CD4-positive, CD25-positive, alpha-beta regulatory T cell (primary cell): ENCODE measurements around the gene SLC66A2. TPM values are rescaled to one million over a fixed set of nuclear protein-coding genes. Genes with fewer than 3 reads are reported as not detected.

ENCODE experiments used
- ATAC-seq, 2 donors: fragments of 150-1000 bp; cut with Tn5 transposase; one replicate each; pipeline ENCODE4 v1.10.0; 2021; ENCODE audit warnings: low read depth in 2 of 2, moderate number of reproducible peaks in 2 of 2, moderate library complexity in 1 of 2
- DNase-seq, 3 donors: peaks; one replicate each; pipeline versions ENCODE4 v3.0.0 to v3.0.0-alpha.2; 2012 to 2022; ENCODE audit warnings: mixed read lengths in 1 of 3
- H3K27ac ChIP-seq: one replicate; pipeline ENCODE4 v1.7.0; 2013; ENCODE audit warnings: mild to moderate bottlenecking, low read length; ENCODE audit not compliant: insufficient read depth, poor library complexity, severe bottlenecking
- H3K27me3 ChIP-seq: one replicate; pipeline ENCODE4 v1.7.0; 2013; ENCODE audit warnings: low read length; ENCODE audit not compliant: control insufficient read depth, insufficient read depth
- H3K36me3 ChIP-seq: one replicate; pipeline ENCODE4 v1.7.0; 2013; ENCODE audit warnings: mild to moderate bottlenecking, low read length, moderate library complexity; ENCODE audit not compliant: control insufficient read depth, insufficient read depth
- H3K4me1 ChIP-seq: 2 replicates; pipeline ENCODE4 v1.7.0; 2013; ENCODE audit warnings: mild to moderate bottlenecking, low read length; ENCODE audit not compliant: insufficient read depth, control insufficient read depth, poor library complexity, severe bottlenecking
- H3K4me3 ChIP-seq: one replicate; pipeline ENCODE4 v1.7.0; 2013; ENCODE audit warnings: low read depth, mild to moderate bottlenecking, low read length, moderate library complexity
- H3K9me3 ChIP-seq, 2 experiments: 1 replicate in 1 of 2; 2 replicates in 1 of 2; pipeline ENCODE4 v1.7.0; 2013; ENCODE audit warnings: low read length in 2 of 2, mild to moderate bottlenecking in 1 of 2, moderate library complexity in 1 of 2; ENCODE audit not compliant: control insufficient read depth in 2 of 2
- H3K27ac Mint-ChIP-seq, 3 donors: one replicate each; pipeline ENCODE4 v1.8.0; 2020 to 2022; ENCODE audit warnings: mild to moderate bottlenecking in 3 of 3, mixed read lengths in 3 of 3, moderate library complexity in 2 of 3
- H3K27me3 Mint-ChIP-seq: one replicate; pipeline ENCODE4 v1.8.0; 2022; ENCODE audit warnings: mild to moderate bottlenecking, mixed read lengths
- H3K36me3 Mint-ChIP-seq: one replicate; pipeline ENCODE4 v1.8.0; 2020; ENCODE audit warnings: mixed read lengths
- H3K4me1 Mint-ChIP-seq, 4 donors: one replicate each; pipeline ENCODE4 v1.8.0; 2020 to 2022; ENCODE audit warnings: mixed read lengths in 4 of 4, mild to moderate bottlenecking in 1 of 4
- H3K4me3 Mint-ChIP-seq, 4 donors: one replicate each; pipeline ENCODE4 v1.8.0; 2020 to 2022; ENCODE audit warnings: mild to moderate bottlenecking in 4 of 4, mixed read lengths in 4 of 4, moderate library complexity in 3 of 4
- H3K9me3 Mint-ChIP-seq, 7 donors: one replicate each; pipeline ENCODE4 v1.8.0; 2020 to 2022; ENCODE audit warnings: mixed read lengths in 7 of 7, mild to moderate bottlenecking in 3 of 7, moderate library complexity in 2 of 7
- polyA plus RNA-seq, 4 donors: library from polyadenylated mRNA; unstranded; fragments of 300-500 nt; fragmentation: Illumina TruSeq; gene quantifications; one replicate each; pipeline ENCODE4 v1.2.3, GENCODE V29; 2021
- total RNA-seq: library from RNA; stranded (reverse); gene quantifications from one replicate; pipeline ENCODE4 v1.2.3, GENCODE V29; 2022

The SLC66A2 gene
- total and polyA plus RNA-seq, 5 donors from 2014 or later, result 11.7 to 49.6 (median 14.4) TPM

- no peak for DNase-seq
- Mint-ChIP-seq H3K4me1 (peaks cover 0 to 12% (median 7%) of the 10 kb centered on the region in 4 donors), H3K4me3 (no peak overlapping the region), H3K36me3 (peaks cover 87% of the 10 kb centered on the region), H3K27ac (no peak overlapping the region), H3K9me3 (peaks cover 8 to 60% (median 34%) of the 10 kb centered on the region in 7 donors), H3K27me3 (no peaks in the 10 kb centered on the region)
- H3K36me3 ChIP-seq, result peaks cover 65% of the 10 kb centered on the region
- no peaks in the 10 kb centered on the region for H3K4me1 ChIP-seq
- H3K27ac ChIP-seq, result no peak overlapping the region
- no peak for ATAC-seq
- peaks cover 42 to 72% of the 10 kb centered on the region in 2 experiments for H3K9me3 ChIP-seq
- no peaks in the 10 kb centered on the region for H3K27me3 ChIP-seq
- H3K4me3 ChIP-seq, result no peak overlapping the region
Measured at GRCh38 chr18:79932907-79933306, 18.5 kb downstream of the SLC66A2 start.

GRCh38 chr18:79931475-79931874 lies 20.0 kb downstream of the SLC66A2 start:
- ATAC-seq, result no peak
- Mint-ChIP-seq H3K36me3 (peaks cover 73% of the 10 kb centered on the region), H3K4me1 (peaks cover 0 to 12% (median 5%) of the 10 kb centered on the region in 4 donors), H3K27ac (no peak overlapping the region), H3K9me3 (peaks cover 5 to 57% (median 34%) of the 10 kb centered on the region in 7 donors), H3K27me3 (no peaks in the 10 kb centered on the region), H3K4me3 (no peak overlapping the region)
- Histone ChIP-seq H3K4me3 (no peak overlapping the region), H3K9me3 (peaks cover 42 to 65% of the 10 kb centered on the region in 2 experiments), H3K4me1 (no peaks in the 10 kb centered on the region), H3K36me3 (peaks cover 59% of the 10 kb centered on the region), H3K27ac (no peak overlapping the region), H3K27me3 (no peaks in the 10 kb centered on the region)
- DNase-seq, result no peak

GRCh38 chr18:79930020-79930642 lies 21.3 kb downstream of the SLC66A2 start:
- Mint-ChIP-seq H3K4me3 (peak overlapping the region in 1 of 4 donors; percentile 54), H3K27me3 (no peaks in the 10 kb centered on the region), H3K27ac (no peak overlapping the region), H3K4me1 (peaks cover 3 to 12% (median 4%) of the 10 kb centered on the region in 4 donors), H3K9me3 (peaks cover 5 to 48% (median 34%) of the 10 kb centered on the region in 7 donors), H3K36me3 (peaks cover 70% of the 10 kb centered on the region)
- H3K9me3 ChIP-seq, result peaks cover 42 to 51% of the 10 kb centered on the region in 2 experiments
- H3K27ac ChIP-seq, result no peak overlapping the region
- no peak overlapping the region for H3K4me3 ChIP-seq
- ATAC-seq, result no peak
- DNase-seq, result no peak
- H3K27me3 ChIP-seq, result no peaks in the 10 kb centered on the region
- peaks cover 49% of the 10 kb centered on the region for H3K36me3 ChIP-seq
- H3K4me1 ChIP-seq, result no peaks in the 10 kb centered on the region

GRCh38 chr18:79928563-79928960 lies 22.9 kb downstream of the SLC66A2 start:
- Mint-ChIP-seq H3K9me3 (peaks cover 4 to 39% (median 30%) of the 10 kb centered on the region in 7 donors), H3K36me3 (peaks cover 64% of the 10 kb centered on the region), H3K27me3 (no peaks in the 10 kb centered on the region), H3K4me3 (no peak overlapping the region), H3K4me1 (peaks cover 3 to 12% (median 4%) of the 10 kb centered on the region in 4 donors), H3K27ac (no peak overlapping the region)
- no peaks in the 10 kb centered on the region for H3K4me1 ChIP-seq
- DNase-seq (no peak), ATAC-seq (no peak)
- H3K9me3 ChIP-seq, result peaks cover 40 to 42% of the 10 kb centered on the region in 2 experiments
- peaks cover 45% of the 10 kb centered on the region for H3K36me3 ChIP-seq
- no peaks in the 10 kb centered on the region for H3K27me3 ChIP-seq
- H3K4me3 ChIP-seq, result no peak overlapping the region
- no peak overlapping the region for H3K27ac ChIP-seq

- no peak for DNase-seq
- no peak overlapping the region for H3K4me3 ChIP-seq
- H3K9me3 ChIP-seq, result peaks cover 33 to 36% of the 10 kb centered on the region in 2 experiments
- Mint-ChIP-seq H3K27me3 (no peaks in the 10 kb centered on the region), H3K4me3 (no peak overlapping the region), H3K36me3 (peaks cover 58% of the 10 kb centered on the region), H3K9me3 (peaks cover 4 to 34% (median 25%) of the 10 kb centered on the region in 7 donors), H3K27ac (no peak overlapping the region), H3K4me1 (peaks cover 3 to 6% (median 5%) of the 10 kb centered on the region in 4 donors)
- H3K27ac ChIP-seq, result no peak overlapping the region
- no peaks in the 10 kb centered on the region for H3K27me3 ChIP-seq
- H3K4me1 ChIP-seq, result no peaks in the 10 kb centered on the region
- no peak for ATAC-seq
- peaks cover 39% of the 10 kb centered on the region for H3K36me3 ChIP-seq
Measured at GRCh38 chr18:79927607-79928562, 23.6 kb downstream of the SLC66A2 start.

GRCh38 chr18:79926715-79927606 lies 24.5 kb downstream of the SLC66A2 start:
- Mint-ChIP-seq H3K27ac (no peak overlapping the region), H3K27me3 (no peaks in the 10 kb centered on the region), H3K36me3 (peaks cover 49% of the 10 kb centered on the region), H3K4me1 (peaks cover 3 to 5% (median 5%) of the 10 kb centered on the region in 4 donors), H3K4me3 (no peak overlapping the region), H3K9me3 (peaks cover 4 to 25% (median 17%) of the 10 kb centered on the region in 7 donors)
- Histone ChIP-seq H3K36me3 (peaks cover 37% of the 10 kb centered on the region), H3K4me3 (no peak overlapping the region), H3K27me3 (no peaks in the 10 kb centered on the region), H3K9me3 (peaks cover 25 to 28% of the 10 kb centered on the region in 2 experiments), H3K27ac (no peak overlapping the region), H3K4me1 (no peaks in the 10 kb centered on the region)
- ATAC-seq, result no peak
- DNase-seq, result no peak

- Mint-ChIP-seq H3K27me3 (no peaks in the 10 kb centered on the region), H3K4me1 (peaks cover 3 to 5% (median 5%) of the 10 kb centered on the region in 4 donors), H3K9me3 (peaks cover 2 to 21% (median 16%) of the 10 kb centered on the region in 7 donors), H3K27ac (no peak overlapping the region), H3K4me3 (no peak overlapping the region), H3K36me3 (peaks cover 45% of the 10 kb centered on the region)
- ATAC-seq, result no peak
- Histone ChIP-seq H3K9me3 (peaks cover 19 to 25% of the 10 kb centered on the region in 2 experiments), H3K27ac (no peak overlapping the region), H3K4me3 (no peak overlapping the region), H3K4me1 (no peaks in the 10 kb centered on the region), H3K27me3 (no peaks in the 10 kb centered on the region), H3K36me3 (peaks cover 32% of the 10 kb centered on the region)
- no peak for DNase-seq
Measured at GRCh38 chr18:79926306-79926705, 25.1 kb downstream of the SLC66A2 start.
